Measurements from ENCODE around the gene CARD9.
A peak's percentile ranks its signal among the peaks of the same experiment; 100 is the strongest.

GRCh38 chr9:136345281-136346156 lies 27.9 kb downstream of the CARD9 start:
- peak; percentile 19 to 36 (median 33) for TF ChIP-seq CTCF (IDR thresholded peaks at IDR 0.05)
- TF ChIP-seq POLR2A (IDR thresholded peaks at IDR 0.05): no peak

All from transverse colon (tissue), 3 donors.